CD1c-positive myeloid dendritic cell (primary cell): ENCODE results near the gene IQSEC2.

Source experiments
- DNase-seq: peaks from one replicate; pipeline ENCODE4 v3.0.0-alpha.2; 2016; ENCODE audit errors: extremely low spot score

The IQSEC2 gene

GRCh38 chrX:53268173-53268572 lies 13.2 kb downstream of the IQSEC2 start:
- no peak for DNase-seq

GRCh38 chrX:53266914-53267313 lies 14.5 kb downstream of the IQSEC2 start:
- DNase-seq = peak; percentile 26

- no peak for DNase-seq
Measured at GRCh38 chrX:53265771-53266574, 15.4 kb downstream of the IQSEC2 start.

GRCh38 chrX:53263597-53264094 lies 17.7 kb downstream of the IQSEC2 start:
- DNase-seq = peak; percentile 41

- DNase-seq = peak; percentile 60
Measured at GRCh38 chrX:53262918-53263394, 18.4 kb downstream of the IQSEC2 start.

GRCh38 chrX:53262189-53262917 lies 19.0 kb downstream of the IQSEC2 start:
- no peak for DNase-seq

GRCh38 chrX:53261355-53261972 lies 19.9 kb downstream of the IQSEC2 start:
- no peak for DNase-seq

- DNase-seq = no peak
Measured at GRCh38 chrX:53260836-53261235, 20.5 kb downstream of the IQSEC2 start.

- DNase-seq = no peak
Measured at GRCh38 chrX:53257670-53258423, 23.5 kb downstream of the IQSEC2 start.

- DNase-seq = no peak
Measured at GRCh38 chrX:53257166-53257565, 24.2 kb downstream of the IQSEC2 start.

- DNase-seq = no peak
Measured at GRCh38 chrX:53256446-53257041, 24.8 kb downstream of the IQSEC2 start.

GRCh38 chrX:53255738-53256191 lies 25.6 kb downstream of the IQSEC2 start:
- no peak for DNase-seq

- DNase-seq = no peak
Measured at GRCh38 chrX:53254570-53255461, 26.6 kb downstream of the IQSEC2 start.

GRCh38 chrX:53253293-53254020 lies 27.9 kb downstream of the IQSEC2 start:
- DNase-seq = no peak

GRCh38 chrX:53251307-53251706 lies 30.1 kb downstream of the IQSEC2 start:
- no peak for DNase-seq

GRCh38 chrX:53250556-53250955 lies 30.8 kb downstream of the IQSEC2 start:
- no peak for DNase-seq

GRCh38 chrX:53249408-53250042 lies 31.9 kb downstream of the IQSEC2 start:
- DNase-seq = no peak

GRCh38 chrX:53247928-53248327 lies 33.5 kb downstream of the IQSEC2 start:
- no peak for DNase-seq

GRCh38 chrX:53246231-53246630 lies 35.2 kb downstream of the IQSEC2 start:
- DNase-seq = no peak
